NCI-H748 (cell line): ENCODE measurements around the gene ACYP2.
A peak's percentile ranks its signal among the peaks of the same experiment; 100 is the strongest.
"Not testable (repeated sequence)": the region's sequence is repeated elsewhere in the genome, so short reads cannot be mapped to it uniquely, and the experiment has no call there.

ENCODE experiments used
- DNase-seq: peaks from one replicate; lab custom pipeline; 2025; ENCODE audit not compliant: unreplicated experiment; lab: John Stamatoyannopoulos, UW

Gene ACYP2

GRCh38 chr2:54313147-54313546 lies 197.7 kb downstream of the ACYP2 start:
- DNase-seq: no peak

- no peak for DNase-seq
These were observed 202.6 kb downstream of the ACYP2 start for GRCh38 chr2:54317973-54318372.

- no peak for DNase-seq
These were observed 203.4 kb downstream of the ACYP2 start for GRCh38 chr2:54318821-54319220.

- no peak for DNase-seq
These were observed 205.6 kb downstream of the ACYP2 start for GRCh38 chr2:54321047-54321446.

GRCh38 chr2:54324517-54324916 lies 209.1 kb downstream of the ACYP2 start:
- DNase-seq: not testable (repeated sequence)

- DNase-seq: no peak
These were observed 209.7 kb downstream of the ACYP2 start for GRCh38 chr2:54325148-54325547.

- DNase-seq: peak; percentile 56
These were observed 214.2 kb downstream of the ACYP2 start for GRCh38 chr2:54329482-54330161.

- DNase-seq: peak; percentile 96
These were observed 214.9 kb downstream of the ACYP2 start for GRCh38 chr2:54330162-54330925.

- DNase-seq: no peak
These were observed 215.8 kb downstream of the ACYP2 start for GRCh38 chr2:54330926-54331835.

GRCh38 chr2:54332386-54332785 lies 217.0 kb downstream of the ACYP2 start:
- DNase-seq: no peak

GRCh38 chr2:54336136-54336976 lies 220.9 kb downstream of the ACYP2 start:
- no peak for DNase-seq

- DNase-seq: no peak
These were observed 221.5 kb downstream of the ACYP2 start for GRCh38 chr2:54336977-54337255.

- no peak for DNase-seq
These were observed 226.2 kb downstream of the ACYP2 start for GRCh38 chr2:54341656-54342055.

- no peak for DNase-seq
These were observed 227.2 kb downstream of the ACYP2 start for GRCh38 chr2:54342603-54343002.

GRCh38 chr2:54347622-54348021 lies 232.2 kb downstream of the ACYP2 start:
- DNase-seq: no peak

GRCh38 chr2:54348646-54349045 lies 233.2 kb downstream of the ACYP2 start:
- no peak for DNase-seq

- no peak for DNase-seq
These were observed 235.0 kb downstream of the ACYP2 start for GRCh38 chr2:54350426-54350825.

- no peak for DNase-seq
These were observed 237.8 kb downstream of the ACYP2 start for GRCh38 chr2:54353216-54353615.
